GM21528 (cell line): ENCODE data around the gene DCXR.

Experiments used
- ATAC-seq: cut with Tn5 transposase; IDR thresholded peaks from one replicate; pipeline ENCODE4 v1.9.1; 2021; ENCODE audit warnings: mild to moderate bottlenecking, moderate library complexity; ENCODE audit not compliant: unreplicated experiment, low FRiP score

DCXR gene

GRCh38 chr17:82014971-82015310 is 22.6 kb downstream of the DCXR start:
- ATAC-seq = no peak

DNA sequence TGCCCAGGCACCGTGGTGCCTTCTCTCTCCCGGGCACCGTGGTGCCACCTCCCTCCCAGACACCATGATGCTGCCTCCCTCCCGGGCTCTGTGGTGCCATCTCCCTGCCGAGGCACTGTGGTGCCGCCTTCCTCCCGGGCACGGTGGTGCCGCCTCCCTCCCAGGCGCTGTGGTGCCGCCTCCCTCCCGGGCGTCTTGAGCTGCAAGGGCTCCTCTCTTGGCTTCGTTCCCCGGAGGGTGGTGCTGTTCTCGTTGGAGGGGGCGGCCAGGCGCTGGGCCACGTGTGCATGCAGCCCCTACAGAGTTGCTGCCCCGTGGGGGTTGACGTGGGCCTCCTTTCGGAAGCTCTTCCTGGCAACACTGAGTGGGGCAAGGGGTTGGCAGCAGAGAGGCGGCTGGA is 23.1 kb downstream of the DCXR start:
- ATAC-seq = no peak

- ATAC-seq = no peak
These were observed 23.6 kb downstream of the DCXR start for GRCh38 chr17:82013772-82014321.

DNA sequence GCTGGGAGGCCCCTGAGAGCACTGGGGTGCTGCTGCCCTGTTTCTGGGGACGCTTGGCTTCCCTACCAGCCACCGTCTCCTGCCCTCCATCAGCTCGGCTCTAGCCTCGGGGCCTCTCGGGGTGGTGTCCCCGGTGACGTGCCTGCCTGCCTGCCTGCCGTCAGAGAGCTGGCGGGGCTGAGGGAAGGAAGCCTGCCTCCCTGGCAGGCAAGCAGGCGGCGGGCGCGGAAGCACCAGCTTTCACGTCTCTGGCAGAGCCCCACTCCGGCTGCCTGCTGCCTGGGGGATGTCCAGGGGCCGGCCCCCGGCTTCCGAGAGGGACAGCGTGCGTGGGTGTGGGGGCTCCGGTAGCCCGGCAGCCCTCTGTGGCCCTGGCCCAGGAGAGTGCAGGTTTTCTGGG is 24.2 kb downstream of the DCXR start:
- no peak for ATAC-seq

- no peak for ATAC-seq
These were observed 24.7 kb downstream of the DCXR start for GRCh38 chr17:82012640-82013295.

DNA sequence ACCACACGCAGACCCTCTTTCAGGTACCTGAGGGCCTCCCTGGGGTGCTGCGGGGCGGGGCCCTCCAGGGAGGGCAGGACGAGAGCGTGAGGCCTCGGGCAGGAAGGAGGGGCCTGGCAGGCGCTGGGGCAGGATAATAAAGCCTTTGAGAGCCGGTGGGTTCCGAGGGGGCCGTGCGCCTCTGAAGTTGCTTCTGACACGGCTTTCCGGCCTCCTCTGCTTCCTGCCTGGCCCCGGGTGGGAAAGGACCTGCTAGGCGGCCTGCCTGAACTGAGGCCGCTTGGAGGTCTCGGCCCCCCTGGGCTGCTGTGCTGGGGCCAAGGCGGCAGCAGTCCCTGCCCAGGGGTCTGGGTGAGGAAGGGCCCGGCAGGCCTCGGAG is 25.2 kb downstream of the DCXR start:
- no peak for ATAC-seq

GRCh38 chr17:82011617-82012187 is 25.8 kb downstream of the DCXR start:
- no peak for ATAC-seq

GRCh38 chr17:82010575-82011525 is 26.6 kb downstream of the DCXR start:
- ATAC-seq = no peak

- no peak for ATAC-seq
These were observed 28.1 kb downstream of the DCXR start for GRCh38 chr17:82009413-82009812.

DNA sequence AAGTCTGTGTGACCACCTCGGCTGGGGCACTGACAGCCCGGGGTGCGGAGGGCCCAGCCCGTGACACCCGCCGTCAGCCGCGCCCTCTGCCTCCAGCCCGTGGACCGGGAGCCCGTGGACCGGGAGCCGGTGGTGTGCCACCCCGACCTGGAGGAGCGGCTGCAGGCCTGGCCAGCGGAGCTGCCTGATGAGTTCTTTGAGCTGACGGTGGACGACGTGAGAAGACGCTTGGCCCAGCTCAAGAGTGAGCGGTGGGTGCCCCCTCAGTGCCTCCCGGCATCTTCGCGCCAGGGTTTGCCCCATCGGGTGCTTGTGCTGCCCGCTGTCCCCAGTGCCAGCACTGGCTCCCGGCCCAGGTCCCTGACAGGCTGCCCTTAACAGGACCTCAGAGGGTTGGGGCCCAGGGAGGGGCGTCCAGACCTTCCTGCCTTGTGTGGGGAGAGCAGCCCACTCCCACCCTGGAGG is 28.5 kb downstream of the DCXR start:
- no peak for ATAC-seq

GRCh38 chr17:82008258-82008940 is 29.1 kb downstream of the DCXR start:
- no peak for ATAC-seq

GRCh38 chr17:82007495-82008257 is 29.8 kb downstream of the DCXR start:
- no peak for ATAC-seq

DNA sequence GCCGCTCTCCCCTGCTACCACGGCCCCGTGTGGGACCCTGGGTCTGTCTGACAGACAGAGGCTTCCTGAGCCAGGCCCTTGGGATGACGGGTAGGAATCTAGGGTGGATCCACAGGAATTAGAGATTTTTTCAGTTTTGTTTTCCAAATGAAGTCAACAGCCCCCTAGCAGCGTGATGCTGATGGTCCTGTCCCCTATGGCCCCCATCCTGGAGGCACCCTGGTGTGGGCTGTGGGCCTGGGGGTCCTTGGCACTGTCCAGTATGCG is 30.3 kb downstream of the DCXR start:
- ATAC-seq = no peak

DNA sequence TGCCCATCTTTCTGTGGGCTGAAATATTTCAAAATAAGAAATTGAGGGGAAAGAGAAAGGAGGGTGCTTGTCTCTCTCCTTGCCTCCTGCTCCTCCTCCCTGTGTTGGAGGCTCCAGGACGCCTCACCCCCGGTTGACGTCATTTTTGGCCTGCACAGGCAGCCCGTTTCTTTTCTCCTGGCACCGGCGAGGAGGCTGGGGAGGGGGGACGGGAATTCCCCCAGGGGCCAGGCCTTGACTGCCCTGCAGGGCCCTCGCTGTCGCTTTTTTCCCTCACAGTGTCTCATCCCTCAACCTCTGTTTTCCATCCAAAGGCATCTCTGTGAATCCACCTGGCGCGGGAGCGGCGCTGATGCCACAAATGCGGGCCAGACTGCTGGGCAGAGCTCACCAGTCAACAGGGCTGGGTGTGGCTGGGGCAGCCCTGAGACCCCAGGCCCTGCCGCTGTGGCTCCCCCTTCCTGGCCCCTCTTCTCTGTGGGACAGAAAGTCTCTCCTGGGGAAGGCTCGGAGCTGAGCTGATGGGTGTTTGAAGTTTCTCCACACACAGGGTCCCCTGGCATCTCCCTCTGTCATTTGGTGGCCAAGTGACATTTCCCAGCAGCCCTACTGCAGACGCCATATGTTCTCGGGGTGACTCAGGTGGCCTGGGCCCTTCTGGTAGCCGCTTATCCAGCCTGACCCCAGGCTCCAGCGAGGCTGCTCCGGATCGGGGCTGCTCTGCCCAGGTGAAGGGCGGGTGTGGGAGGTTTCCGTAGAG is 30.8 kb downstream of the DCXR start:
- no peak for ATAC-seq

GRCh38 chr17:82005701-82006348 is 31.7 kb downstream of the DCXR start:
- no peak for ATAC-seq

GRCh38 chr17:82004517-82005455 is 32.7 kb downstream of the DCXR start:
- ATAC-seq = no peak

DNA sequence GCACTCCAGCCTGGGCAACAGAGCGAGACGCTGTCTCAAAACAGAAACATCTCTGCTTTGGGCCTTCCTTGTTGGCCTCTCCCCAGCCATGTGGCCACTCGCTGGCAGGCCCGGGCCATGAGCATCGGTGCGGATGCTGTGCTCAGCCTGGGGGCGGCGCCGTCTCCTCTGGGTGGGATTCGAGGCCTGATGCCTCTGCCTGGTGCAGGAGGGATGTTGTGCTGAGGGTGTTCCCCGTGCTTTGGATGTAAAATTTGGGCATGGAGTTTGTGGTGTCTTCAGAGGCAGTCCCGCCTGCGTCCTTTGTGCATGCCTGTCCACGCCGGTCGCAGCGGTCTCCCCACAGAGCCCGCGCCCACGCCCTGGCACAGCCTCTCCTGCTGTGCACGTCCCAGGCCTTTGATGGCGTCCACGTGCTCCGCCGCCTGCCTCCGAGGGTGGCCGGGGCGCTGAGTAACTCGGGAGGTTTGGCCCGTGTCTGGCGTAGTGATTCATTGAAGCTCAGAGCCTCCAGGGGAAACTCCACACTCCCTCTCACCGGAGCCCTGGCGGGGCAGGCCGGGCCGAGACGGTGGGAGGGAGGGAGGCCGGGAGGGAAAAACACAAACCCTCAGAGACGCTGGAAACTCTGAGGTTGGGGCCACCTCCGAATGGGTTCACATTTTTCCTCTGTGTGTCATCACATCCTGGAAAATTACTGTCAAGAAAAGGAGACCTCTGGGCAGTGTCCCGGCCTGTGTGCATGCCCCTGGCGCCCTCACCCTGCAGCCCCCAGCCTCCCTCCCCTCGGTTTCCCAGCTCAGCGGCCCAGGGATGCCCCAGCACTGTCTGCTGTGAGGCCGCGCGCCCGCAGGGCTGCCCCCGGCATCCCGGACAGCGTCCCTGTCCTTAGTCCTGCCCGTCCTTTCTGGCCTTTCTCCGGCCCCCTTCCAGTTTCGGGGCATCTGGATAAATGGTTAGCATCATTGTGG is 33.8 kb downstream of the DCXR start:
- no peak for ATAC-seq
